SKM-1 treated with dmso at 0.1 percent for 144 hours (cell line): Measurements from ENCODE around the gene GGCT.

Source experiments
- DNase-seq: peaks from one replicate; lab custom pipeline; 2025; ENCODE audit not compliant: unreplicated experiment; lab: John Stamatoyannopoulos, UW

The GGCT gene

DNA sequence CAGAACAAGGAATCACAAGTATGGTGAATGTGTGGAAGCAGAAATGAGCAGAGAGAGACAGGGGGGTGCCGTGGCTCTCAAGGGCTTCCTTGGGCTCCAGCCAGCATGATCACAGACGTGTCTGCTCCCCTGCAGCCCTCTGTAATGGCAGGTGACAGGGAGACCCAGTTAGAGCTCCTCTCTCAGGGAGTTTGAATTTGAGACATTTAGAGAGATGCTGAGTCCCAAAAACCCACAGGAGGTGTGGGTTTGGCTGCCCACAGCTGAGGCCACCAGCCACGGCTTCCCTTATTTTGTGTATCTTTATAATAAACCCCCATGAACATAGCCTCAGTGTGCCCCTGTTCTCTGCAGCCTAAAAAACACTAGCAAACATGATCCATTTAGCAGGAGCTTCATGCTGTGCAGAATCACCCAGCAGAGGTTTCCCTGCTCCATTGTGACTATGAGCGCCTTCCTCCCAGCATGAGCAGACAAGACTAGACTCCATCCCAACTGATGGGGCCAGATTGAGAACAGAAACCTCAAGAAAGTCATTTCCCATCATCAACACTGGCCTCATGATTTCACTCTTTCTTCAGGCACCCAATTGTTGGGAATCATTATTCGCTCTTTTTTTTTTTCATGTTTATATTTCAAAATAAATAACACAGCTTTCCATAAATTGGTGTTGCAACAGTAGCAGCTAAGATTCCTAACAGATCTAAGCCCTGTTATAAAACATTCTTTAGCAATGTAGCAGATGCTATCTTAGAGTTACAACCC, 39.4 kb downstream of the GGCT start:
- DNase-seq: no peak

DNA sequence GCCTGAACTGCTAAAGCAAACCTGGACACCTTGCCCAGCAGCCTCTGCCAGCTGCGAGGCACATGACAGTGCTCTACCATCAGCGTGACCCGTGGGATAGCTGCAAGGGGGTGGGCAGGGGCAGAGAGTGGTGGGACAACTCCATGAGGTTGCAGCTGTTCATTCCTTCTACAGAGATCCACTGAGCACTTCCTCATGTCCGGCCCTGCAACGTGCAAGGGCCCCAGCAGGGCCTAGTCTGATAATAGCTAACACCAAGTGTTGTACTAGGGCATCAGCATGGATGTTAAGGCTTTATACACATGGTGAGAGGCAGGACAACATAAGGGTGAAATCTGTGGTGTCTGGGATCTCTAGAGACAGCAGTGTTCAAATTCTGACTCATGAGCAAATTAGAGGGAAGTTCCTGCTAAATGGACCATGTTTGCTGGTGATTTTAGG, 40.4 kb downstream of the GGCT start:
- no peak for DNase-seq

DNA sequence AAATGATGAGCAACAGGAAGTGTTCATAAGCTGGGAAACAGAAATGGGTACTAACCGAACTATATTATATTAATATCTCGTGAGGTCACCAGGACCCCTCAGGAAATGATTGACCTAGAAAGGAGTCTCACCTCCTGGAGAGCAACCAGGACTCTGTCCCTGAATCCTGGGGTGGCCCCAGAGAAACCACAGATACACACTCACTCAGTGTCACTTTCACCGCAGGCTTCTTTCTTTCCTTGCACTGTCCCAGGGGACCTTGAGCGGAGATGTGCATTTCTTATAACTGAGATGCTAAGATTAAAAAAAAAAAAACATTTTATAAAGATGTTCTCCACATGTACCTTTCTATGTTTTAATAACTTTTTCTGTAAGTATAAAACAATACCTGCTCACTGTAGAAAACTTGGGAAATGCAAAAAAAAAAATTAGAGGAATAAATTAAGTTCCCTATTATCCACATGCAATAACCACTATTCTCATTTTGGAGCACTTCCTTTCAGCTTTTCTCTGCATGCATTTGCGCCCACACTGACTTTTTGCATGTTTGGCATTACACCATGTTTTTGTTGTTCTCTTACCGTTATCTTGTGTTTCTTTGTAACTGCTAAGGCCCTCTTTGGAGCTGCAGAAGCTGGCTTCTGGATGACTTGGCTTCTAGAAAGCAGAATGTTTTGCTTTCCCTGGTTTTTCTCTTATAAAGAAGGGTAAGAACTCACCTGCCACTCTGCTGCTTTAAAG, 41.1 kb downstream of the GGCT start:
- no peak for DNase-seq

DNA sequence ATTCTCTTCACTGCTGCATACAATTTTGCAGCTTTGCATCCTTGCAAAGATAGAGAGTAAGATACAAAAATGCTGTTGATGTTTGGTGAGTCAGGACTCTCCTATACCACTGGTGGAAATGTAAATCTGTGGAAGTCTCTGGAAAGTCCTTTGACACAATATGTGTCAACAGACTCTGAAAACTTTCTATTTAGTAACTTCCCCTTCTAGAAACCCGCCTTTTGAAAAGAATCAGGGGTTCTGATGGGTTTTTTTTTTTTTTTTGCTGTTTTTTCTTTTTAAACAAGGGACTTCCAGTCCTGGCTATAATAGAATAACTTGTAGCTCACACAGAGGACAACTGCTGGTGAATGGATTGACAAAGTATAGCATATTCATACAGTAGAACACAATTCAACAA, 42.5 kb downstream of the GGCT start:
- no peak for DNase-seq

DNA sequence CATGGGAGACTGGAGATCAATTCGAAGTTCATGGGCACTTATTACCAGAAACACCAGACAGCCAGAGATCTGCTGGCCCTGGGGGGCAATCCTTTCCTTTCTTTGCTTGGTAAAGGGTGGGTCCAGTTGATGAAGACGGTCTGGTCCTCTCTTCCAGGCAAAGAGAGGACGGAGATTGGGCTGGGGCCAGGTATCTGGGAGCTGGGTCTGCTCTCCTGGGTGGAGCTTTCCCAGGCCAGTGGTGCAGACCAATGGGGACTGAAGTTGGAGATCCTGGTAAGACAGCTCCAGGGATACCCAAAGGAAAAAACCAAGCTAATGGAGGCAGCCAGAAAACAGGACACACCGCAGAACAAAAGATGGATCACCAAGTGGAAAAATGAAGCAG, 44.4 kb downstream of the GGCT start:
- DNase-seq: no peak

DNA sequence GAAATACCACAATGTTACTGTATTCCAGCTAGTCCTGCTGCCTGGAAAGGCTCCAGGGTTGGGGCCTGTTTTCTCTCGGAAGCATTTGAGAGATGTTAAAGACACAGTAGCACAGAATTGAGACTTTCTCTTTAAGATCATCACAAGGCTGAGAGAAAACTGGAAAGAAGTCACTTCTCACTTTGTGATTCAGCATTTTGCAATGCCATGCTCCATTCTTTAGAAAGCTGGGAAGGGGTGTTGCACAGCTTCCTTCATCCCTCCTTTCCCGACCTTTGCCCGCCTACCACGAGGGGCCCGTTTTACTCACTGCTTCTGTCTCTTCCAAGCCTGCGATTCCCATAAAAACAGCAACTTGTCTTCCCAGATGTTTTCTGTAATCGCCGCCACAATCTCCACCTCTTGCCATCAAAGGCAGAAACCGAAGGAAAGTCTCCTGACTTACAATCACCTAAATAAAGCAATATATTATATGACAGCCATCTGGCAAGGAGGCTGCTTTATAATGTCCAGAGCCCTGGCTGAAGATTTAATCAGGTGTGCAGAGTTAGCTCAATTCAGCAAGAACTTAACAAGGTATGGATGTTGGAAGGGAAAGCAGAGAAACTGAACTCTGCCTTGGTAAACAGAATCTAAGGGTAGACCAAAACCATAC, 44.9 kb downstream of the GGCT start:
- DNase-seq: no peak

DNA sequence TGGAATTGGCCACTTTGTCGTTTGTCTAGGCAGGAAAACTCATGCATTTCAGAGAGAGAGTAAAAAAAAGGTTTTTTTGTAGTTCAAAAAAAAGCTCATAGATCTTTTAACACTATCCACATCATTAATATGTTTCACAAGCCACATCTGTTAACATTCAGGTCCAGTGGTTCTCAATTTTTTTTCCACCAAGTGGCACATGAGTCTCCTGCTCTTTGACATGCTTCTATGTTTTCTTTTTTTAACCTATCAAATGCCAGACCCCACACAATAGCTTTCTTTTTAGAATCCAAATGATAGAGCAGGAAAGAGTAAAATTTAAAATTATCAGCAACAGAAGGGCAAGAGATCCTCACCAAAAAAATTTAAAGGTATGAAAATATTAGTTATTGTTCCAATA, 46.3 kb downstream of the GGCT start:
- DNase-seq: no peak

DNA sequence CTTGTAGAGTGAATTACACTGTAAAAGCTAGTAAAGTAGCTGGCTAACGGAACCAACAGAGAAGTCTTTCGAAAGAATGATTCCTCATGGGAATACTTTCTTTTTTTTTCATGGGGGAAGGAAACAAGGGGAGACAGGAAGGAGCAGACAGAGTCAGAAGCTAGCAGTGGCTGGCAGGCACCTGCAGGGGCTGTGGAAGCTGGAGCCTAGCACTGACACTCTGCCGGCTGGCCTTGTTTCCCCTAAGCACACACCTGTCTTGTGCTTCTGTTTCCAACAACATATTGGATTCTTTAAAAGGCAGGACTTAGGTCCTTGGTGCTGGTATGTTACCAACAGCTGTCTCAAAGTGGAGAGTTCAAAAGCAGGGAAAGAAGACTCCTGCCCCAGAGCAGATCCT, 50.7 kb downstream of the GGCT start:
- DNase-seq: no peak

DNA sequence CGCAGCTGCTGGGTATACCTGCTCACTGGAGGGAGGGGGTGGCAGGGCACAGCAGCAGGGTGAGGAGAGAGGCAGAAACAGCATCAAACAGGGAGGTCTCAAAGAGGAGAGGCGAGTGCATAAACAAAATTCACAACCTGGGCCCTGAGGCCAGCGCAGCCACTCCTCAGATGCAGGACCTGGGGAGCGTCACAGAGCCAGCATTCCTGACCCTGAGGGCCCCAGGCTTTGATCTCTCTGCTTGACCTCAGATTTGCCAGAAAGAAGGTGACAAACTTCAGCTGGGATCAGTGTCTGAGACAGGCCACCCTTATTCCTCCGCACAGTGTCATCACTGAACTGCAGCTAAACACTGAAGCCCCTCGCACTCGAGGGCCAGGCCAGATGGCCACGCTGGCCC, 51.6 kb downstream of the GGCT start:
- no peak for DNase-seq

DNA sequence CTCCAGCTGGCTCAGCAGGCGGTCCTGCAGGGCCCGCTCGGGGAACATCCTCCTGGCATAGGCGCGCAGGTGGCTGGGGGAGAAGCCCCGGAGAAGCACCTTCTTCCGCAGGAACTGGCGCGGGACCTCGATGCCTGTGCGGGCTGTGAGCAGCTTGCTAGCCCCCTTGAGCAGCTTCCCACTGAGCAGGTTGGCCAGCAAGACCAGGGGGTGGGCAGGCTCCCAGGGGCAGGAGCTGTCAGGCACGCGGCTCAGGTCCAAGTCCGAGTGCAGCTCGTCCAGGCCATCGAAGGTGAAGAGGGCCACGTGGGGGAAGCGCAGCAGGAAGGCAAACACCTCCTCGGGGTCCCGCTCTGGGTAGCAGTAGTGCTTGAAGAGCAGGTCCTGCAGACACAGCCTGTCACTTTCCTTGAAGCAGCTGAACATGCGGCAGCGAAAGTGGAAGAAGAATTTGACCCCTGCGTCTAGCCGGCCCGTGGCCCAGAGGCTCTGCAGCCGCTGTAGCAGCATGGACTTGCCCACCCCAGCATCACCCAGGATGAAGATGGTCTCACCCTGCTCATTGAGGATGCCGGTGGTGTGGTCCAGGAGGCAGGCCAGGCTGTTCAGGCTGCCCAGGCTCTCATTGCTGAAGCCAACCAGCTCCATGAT, 52.2 kb downstream of the GGCT start:
- DNase-seq: no peak

DNA sequence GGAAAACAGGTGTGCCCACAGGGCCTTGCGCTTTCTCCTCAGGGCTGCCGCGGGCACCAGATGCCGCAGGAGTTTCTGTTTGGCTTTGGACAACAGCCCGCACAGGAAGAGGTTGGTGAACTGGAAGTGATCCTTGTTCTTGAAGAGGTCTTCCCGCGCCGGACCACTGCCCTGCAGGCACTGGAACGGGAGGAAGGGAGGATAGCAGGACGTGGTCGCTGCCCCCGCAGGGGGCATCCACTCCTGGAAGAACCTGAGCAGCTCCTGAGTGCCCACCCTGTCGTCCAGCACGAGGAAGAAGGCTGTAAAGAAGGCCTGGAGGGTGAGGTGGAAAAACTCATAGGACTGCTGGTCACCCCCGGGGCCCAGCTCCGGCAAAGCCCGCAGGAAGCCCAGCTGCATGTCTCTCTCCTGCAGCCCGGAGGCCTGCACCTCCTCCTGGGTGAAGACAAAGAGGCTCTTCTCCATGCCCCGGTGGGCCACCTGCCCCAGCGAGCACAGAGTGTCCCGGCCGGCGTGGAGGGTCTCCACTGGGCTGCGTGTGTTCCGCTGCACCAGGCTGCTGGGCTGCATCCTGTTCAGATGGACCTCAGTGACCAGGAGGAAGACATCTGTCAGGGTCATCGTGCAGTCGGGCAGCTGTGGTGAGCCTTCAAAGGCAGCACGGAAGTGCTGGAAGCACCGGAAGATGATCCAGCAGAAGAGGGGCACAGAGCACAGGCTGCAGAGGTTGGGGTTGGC, 52.9 kb downstream of the GGCT start:
- DNase-seq: no peak

DNA sequence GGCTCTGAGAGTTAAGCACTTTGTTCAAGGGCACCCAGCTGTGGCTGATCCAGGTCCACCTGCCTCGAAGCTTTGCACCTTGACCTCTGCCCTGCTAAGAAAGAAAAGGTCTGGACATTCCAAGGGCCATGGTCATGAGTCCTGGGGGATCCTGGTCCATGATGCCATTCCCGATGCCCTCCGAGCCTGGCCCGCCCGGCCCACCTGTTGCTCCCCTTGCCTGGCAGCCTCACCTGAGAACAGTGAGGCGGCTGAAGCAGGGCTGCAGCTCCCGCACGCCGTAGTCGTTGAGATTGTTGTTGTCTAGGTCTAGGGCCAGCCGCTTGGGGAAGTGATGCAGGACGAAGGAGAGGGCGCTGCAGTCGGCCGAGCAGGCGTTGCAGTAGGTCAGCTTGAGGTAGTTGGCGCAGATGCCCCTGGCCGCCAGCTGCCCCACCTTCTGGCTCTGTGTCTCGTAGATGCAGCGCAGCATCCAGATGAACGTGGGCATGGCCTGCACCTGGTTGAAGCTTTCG, 53.6 kb downstream of the GGCT start:
- DNase-seq: no peak

DNA sequence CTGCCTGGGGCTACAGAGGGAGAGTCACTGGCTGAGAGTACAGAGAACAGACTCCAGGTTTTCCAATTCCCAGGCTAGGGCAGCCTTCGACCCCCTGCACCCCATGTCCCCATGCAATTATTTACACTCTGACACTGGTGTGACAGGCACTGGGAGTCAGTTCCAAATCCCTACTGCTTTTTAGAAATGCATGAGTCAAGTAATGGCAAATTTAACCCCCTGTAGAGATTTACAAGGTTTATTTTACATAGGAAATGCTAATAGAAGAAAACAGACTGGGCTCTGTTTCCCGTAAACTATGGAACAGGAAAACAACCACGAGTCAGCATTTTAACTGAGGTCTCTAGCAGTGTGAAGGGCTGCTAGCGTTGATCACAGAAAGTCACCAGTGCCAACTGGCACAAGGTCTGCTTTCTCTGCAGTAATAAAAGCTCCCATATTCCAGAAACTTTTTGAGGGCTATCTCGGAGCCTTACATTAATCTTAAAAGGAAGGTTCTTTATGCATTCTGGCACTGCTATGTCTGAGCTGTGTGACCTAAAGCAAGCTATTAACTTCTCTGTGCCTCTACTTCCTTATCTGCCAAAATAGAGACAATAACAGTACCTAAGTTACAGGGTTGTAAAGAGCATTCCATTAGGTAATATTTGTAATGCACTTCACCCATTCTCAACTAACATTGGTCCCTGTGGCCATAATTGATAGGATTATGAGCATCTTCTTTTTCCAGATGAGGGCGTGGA, 54.2 kb downstream of the GGCT start:
- DNase-seq: no peak

DNA sequence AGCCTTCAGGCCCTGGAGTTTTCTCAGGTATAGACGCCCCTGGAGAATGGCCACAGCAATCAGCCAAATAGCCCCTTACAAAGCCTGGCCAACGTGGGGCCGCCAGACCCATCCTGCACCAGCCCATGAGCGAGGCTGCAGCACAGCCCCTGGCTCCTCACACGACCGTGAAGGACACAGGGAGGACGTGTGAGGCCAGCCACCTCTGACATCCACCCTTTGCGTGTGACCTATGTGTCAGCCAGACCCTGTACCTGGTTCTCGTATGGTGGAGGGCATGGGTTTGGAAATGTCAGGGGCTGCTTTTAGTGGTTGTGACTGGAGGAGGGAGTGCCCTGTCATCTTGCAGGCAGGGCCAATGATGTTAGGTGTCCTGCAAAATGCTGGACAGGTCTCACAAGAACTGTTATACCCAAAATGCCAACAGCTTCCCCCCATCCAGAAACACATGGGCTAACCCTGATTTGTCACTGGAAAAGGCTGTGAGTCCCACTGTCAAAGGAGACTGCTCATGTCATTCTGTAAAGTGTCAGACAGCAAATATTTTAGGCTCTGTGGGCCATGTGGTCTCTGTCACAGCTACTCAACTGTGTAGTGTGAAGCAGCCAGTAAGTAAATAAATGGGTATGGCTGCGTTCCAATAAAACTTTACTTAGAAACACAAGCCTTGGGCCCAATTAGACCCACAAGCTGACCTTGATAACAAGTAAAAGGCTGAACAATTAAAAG, 56.0 kb downstream of the GGCT start:
- no peak for DNase-seq

DNA sequence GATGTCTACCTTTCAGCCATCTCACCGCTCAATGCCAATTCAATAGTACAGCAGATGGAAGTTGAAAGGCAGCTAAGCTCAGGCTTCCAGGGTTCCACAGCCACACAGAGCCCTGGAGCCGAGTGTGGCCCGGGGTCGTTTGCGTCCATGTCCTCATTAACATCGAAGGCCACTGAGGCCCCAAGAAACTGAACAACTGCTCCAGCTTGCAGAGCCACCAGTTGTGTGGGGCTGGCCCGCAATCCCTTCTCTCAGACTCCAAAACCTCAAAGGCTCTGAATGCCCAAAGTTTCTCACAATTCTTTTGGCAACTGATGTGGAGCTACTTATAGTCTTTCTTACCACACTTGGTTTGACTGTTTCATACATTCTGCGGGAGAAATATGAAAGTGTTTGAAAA, 57.2 kb downstream of the GGCT start:
- DNase-seq: no peak
